Esophagus (tissue), 2 donors: ENCODE measurements around the gene PDE8B. TPM values are rescaled to one million over a fixed set of nuclear protein-coding genes. Genes with fewer than 3 reads are reported as not detected.

Experiments used
- H3K27ac ChIP-seq, 2 donors: one replicate each; pipeline ENCODE4 v1.5.1; 2013; ENCODE audit warnings: low read depth in 2 of 2, mild to moderate bottlenecking in 2 of 2, inconsistent platforms in 1 of 2, low read length in 1 of 2, moderate library complexity in 1 of 2
- H3K27me3 ChIP-seq, 2 donors: one replicate each; pipeline ENCODE4 v1.6.1; 2013; ENCODE audit warnings: low read length in 2 of 2, control low read depth in 1 of 2, mild to moderate bottlenecking in 1 of 2; ENCODE audit not compliant: insufficient read depth in 2 of 2, control insufficient read depth in 1 of 2
- H3K36me3 ChIP-seq, 2 donors: one replicate each; pipeline ENCODE4 v1.6.1; 2013; ENCODE audit warnings: low read length in 1 of 2; ENCODE audit not compliant: control insufficient read depth in 2 of 2, insufficient read depth in 2 of 2
- H3K4me1 ChIP-seq, 2 donors: one replicate each; pipeline ENCODE4 v1.6.1; 2013; ENCODE audit warnings: low read length in 1 of 2; ENCODE audit not compliant: control insufficient read depth in 2 of 2, insufficient read depth in 2 of 2
- H3K4me3 ChIP-seq, 2 donors: one replicate each; pipeline ENCODE4 v1.5.1; 2013; ENCODE audit warnings: low read length in 2 of 2, mild to moderate bottlenecking in 2 of 2, low read depth in 1 of 2, moderate library complexity in 1 of 2
- H3K9me3 ChIP-seq, 2 donors: one replicate each; pipeline ENCODE4 v1.6.1; 2013; ENCODE audit warnings: mild to moderate bottlenecking in 2 of 2, low read depth in 1 of 2, low read length in 1 of 2, moderate library complexity in 1 of 2; ENCODE audit not compliant: control insufficient read depth in 2 of 2, insufficient read depth in 1 of 2
- WGBS, 2 donors: extraction: QIAGEN DNeasy Blood & Tissue Kit; methylation state at CpG; one replicate each; pipeline ENCODE4 v1.1.7; 2013; 5-methylcytosine and 5-hydroxymethylcytosine counted together
- polyA plus RNA-seq, 2 donors: library from polyadenylated mRNA; stranded (reverse); fragments of 200-250 nt; gene quantifications; one replicate each; pipeline ENCODE4 v1.2.3, GENCODE V29; 2013
- donor health status: healthy with polysubstance abuse.
- donor health status: Bipolar disorder and iron deficiency.

The PDE8B gene
- polyA plus RNA-seq, 2 donors: 0.31 to 0.66 TPM

DNA sequence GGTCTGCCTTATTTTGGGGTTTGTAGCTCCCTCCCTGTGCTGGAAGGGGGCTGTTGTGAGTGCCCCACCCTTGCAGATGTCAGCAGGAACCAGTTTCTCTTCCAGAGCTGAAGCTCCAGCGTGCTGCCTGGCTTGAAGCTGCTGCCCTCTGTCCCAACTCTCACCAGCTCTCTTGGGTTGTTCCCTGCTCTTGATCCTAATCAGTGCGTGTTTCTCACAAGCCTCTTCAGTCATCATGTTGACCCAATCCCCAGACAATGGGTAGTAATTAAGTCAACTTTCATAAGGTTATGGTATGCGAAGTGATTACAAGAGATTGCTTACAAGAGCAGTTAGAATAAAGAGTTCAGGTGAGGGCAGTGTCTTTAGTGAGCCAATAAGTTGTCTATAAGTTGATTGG is 57.0 kb downstream of the PDE8B start:
- Histone ChIP-seq H3K4me3 (no peak overlapping the region), H3K9me3 (no peaks in the 10 kb centered on the region), H3K4me1 (no peaks in the 10 kb centered on the region), H3K27ac (no peak overlapping the region), H3K27me3 (no peaks in the 10 kb centered on the region), H3K36me3 (no peaks in the 10 kb centered on the region)
- WGBS, 2 donors: 62 to 69% methylated on average over 3 of the region's 3 CpGs

DNA sequence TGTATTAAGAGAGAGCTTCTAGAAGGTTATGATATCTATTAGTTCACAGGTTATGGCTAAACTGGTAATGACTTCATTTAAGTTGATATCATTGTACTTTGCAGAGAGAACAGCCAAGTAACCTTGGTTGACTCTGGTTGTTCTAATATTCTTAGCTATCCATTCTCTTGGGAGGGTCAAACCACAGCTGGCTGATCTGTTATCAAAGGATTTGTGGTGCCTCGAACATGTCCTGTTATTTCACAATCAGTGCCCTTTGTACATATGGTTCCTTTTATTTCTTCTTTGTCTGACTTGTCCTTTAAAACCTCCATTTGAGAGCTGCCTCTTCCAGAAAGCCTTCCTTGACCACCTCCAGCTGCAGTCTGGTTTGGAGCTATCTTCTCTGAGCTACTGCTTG is 61.7 kb downstream of the PDE8B start:
- H3K4me1 ChIP-seq: no peaks in the 10 kb centered on the region
- H3K9me3 ChIP-seq: no peaks in the 10 kb centered on the region
- no peak overlapping the region for H3K27ac ChIP-seq
- no peaks in the 10 kb centered on the region for H3K27me3 ChIP-seq
- no peak overlapping the region for H3K4me3 ChIP-seq
- WGBS, 2 donors: 46 to 47% methylated on average over 1 of the region's 1 CpG
- H3K36me3 ChIP-seq: no peaks in the 10 kb centered on the region

DNA sequence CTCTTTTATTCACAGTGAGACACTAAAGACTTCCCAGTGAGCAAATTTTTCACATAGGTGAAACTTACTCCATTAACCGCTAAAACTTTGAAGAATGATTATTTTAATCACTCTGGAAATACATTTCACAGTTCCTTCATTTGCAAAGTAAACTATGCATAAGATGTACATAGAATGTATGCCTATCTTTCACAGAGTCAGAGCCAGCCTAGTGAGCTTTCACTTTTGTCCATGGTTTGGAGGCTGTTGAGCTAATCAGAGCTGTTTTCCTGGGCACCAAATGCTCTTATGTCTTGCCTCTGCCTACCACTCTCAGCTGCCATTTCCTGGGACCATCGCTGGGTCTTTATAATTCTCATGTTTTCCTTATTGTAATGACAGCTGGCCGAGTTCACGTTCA is 67.3 kb downstream of the PDE8B start:
- no peaks in the 10 kb centered on the region for H3K4me1 ChIP-seq
- no peak overlapping the region for H3K27ac ChIP-seq
- H3K4me3 ChIP-seq: no peak overlapping the region
- no peaks in the 10 kb centered on the region for H3K36me3 ChIP-seq
- 70 to 83% methylated on average over 4 of the region's 4 CpGs for WGBS, 2 donors
- H3K9me3 ChIP-seq: no peaks in the 10 kb centered on the region
- no peaks in the 10 kb centered on the region for H3K27me3 ChIP-seq

DNA sequence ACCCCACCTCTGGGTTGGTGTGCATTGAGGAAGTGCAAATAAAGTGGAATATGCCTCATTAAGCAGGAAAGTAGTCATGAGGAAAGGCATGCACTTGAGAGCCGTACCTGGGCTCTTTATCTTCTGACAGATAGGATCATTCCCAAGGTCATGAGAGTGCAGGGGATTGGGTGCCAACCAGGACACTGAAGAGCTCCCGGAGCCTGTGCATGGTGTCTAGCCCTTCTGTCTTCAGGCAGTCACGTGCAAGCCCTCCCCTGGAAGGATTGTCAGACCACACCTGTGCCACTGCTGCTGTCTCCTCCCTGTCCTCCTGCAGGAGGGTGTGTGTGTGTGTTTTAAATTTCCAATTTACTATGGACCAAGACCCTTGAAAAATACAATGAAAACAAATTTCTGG is 69.6 kb downstream of the PDE8B start:
- H3K9me3 ChIP-seq: no peaks in the 10 kb centered on the region
- WGBS, 2 donors: 51 to 70% methylated on average over 3 of the region's 3 CpGs

DNA sequence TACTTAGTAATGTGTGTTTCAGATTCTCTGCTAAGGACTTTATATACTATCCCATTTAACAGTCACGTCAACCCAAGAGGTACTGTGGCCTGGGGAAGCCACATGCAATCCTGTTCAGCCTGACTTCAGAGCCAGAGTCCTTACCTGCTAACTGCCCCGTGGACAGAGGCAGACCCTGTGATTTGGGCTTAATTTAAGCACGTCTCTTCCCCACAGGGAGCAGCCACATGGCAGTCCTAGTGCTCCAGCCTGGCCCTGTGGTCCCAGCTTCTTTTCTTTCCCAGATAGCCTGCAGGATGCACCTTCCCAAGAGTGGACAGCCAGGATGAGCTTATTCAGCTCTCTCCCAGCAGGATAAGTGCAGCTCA is 71.5 kb downstream of the PDE8B start:
- Histone ChIP-seq H3K36me3 (no peaks in the 10 kb centered on the region), H3K9me3 (no peaks in the 10 kb centered on the region), H3K4me1 (no peaks in the 10 kb centered on the region), H3K27ac (no peak overlapping the region), H3K4me3 (no peak overlapping the region), H3K27me3 (no peaks in the 10 kb centered on the region)
- WGBS, 2 donors: 68 to 78% methylated on average over 3 of the region's 3 CpGs

More for the DNA sequence above, 69.6 kb downstream of the PDE8B start:
- Histone ChIP-seq H3K4me3 (no peak overlapping the region), H3K27ac (no peak overlapping the region), H3K27me3 (no peaks in the 10 kb centered on the region), H3K36me3 (no peaks in the 10 kb centered on the region), H3K4me1 (no peaks in the 10 kb centered on the region)

DNA sequence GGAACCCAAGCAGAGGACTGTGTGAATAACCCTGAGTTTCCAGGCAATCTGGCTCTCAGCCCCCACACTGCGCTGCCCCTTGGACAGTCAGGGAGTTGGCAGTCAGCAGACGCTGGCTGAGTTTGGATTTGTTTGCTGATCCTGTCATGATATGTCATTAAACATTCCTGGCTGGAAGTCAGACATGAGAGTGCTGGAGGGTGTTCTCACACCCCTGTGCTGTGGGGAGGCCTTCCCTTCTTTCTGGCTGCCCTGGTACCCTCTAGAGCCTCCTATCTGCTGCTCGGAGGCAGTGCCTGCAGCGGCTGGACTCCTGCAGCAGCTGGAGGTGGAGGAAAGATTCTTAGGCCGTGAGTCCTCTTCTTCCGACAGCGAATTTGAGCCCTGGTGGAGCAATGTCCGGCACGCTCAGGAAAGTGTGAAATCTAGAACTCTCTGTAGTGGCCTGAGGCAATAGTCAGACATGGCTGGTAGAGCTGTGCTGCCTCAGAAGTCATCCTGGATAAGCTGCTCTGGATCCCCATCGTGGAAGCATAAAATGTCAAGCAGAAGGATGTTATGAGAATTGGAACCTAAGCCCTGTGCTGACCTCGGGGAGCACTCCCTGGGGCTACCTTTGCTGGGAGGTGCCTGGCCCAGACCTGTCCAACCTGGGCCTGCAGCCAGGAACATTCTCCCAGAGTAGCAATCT is 72.0 kb downstream of the PDE8B start:
- no peaks in the 10 kb centered on the region for H3K9me3 ChIP-seq
- H3K27me3 ChIP-seq: no peaks in the 10 kb centered on the region
- no peaks in the 10 kb centered on the region for H3K36me3 ChIP-seq
- WGBS, 2 donors: 60 to 65% methylated on average over 11 of the region's 11 CpGs
- no peak overlapping the region for H3K27ac ChIP-seq
- H3K4me1 ChIP-seq: no peaks in the 10 kb centered on the region
- no peak overlapping the region for H3K4me3 ChIP-seq

DNA sequence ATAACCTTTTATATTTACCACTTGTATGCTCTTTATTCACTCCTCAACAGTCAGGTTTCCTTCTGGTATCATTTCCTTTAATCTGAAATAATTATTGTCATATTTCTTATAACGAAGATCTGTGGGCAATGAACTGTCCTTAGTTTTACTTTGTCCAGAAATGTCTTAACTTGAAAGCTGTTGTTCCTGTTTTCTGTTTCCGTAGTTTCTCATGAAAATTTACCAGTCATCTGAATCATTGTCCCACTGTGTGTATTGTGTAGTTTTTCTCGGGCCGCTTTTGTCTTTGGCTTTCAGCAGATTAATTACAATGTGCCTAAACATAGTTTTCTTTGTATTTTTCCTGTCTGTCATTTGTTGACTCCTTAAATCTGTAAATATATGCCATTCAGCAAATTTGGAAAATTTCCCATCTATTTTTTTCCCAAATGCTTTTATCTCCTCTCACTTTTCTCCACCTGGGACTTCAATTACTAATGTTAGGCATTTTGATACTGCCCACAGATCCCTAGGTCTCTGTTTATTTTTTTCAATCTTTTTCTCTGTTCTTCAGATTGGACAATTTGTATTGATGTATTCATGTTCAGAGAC is 74.9 kb downstream of the PDE8B start:
- H3K27me3 ChIP-seq: no peaks in the 10 kb centered on the region
- WGBS, 2 donors: 54 to 59% methylated on average over 4 of the region's 4 CpGs
- H3K4me3 ChIP-seq: no peak overlapping the region
- H3K9me3 ChIP-seq: no peaks in the 10 kb centered on the region
- no peak overlapping the region for H3K27ac ChIP-seq
- H3K36me3 ChIP-seq: no peaks in the 10 kb centered on the region
- H3K4me1 ChIP-seq: no peaks in the 10 kb centered on the region

DNA sequence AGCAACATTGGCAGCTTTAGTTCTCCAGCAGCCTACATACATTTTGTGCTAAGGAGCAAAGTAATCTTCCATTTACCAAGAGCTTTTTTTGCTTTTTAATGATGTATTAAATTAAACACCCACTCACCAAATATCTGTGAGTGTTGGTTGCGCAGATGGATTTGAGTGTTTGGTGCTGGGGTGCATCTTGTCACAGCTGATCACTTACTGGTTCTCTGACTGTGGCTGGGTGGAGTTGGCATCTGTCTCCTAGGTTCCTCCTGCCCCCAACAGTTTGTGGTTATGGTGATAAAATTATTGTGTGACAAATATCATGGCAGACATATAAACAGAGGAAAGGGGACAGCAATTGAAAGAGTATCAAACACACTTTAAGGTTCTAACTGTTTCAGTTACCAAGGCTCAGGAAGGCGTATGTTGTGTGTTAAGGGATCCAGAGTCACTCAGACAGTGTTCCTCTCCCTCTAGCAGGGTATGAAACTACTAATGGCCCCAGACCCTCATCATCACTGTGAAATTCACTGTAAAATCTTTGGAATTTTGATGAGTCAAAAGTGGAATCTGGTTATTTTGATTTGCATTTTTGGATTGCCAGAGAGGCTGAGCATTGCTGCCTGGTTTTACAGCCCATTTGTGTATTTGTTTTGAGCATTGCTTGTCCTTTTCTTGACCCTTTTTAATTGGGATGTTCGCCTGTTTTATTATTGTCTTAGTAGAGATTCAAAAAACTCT is 81.7 kb downstream of the PDE8B start:
- WGBS, 2 donors: 84 to 86% methylated on average over 3 of the region's 3 CpGs
- Histone ChIP-seq H3K9me3 (no peaks in the 10 kb centered on the region), H3K4me3 (no peak overlapping the region), H3K27me3 (no peaks in the 10 kb centered on the region), H3K4me1 (no peaks in the 10 kb centered on the region), H3K36me3 (no peaks in the 10 kb centered on the region), H3K27ac (no peak overlapping the region)

DNA sequence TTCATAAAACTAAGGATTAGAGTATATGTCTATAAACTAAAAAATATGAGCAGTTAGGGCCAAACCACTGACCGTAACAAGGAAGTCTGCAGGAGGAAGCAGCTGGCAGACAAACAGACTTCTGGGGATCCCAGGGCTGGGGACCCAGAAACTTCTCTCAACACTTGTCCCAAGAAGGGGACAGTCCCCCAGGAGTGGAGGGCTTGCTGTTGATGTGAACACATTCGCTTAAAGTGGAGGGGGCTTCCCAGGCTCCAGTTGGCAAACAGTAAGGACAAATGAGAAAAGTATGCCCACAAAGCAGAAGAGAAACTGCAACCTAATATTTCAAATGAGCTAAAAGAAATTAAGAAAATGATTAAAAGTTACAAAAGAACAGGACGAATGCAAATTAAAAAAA is 83.7 kb downstream of the PDE8B start:
- H3K36me3 ChIP-seq: no peaks in the 10 kb centered on the region
- H3K27ac ChIP-seq: no peak overlapping the region
- H3K4me1 ChIP-seq: no peaks in the 10 kb centered on the region
- 58 to 64% methylated on average over 3 of the region's 3 CpGs for WGBS, 2 donors
- H3K9me3 ChIP-seq: no peaks in the 10 kb centered on the region
- no peak overlapping the region for H3K4me3 ChIP-seq
- no peaks in the 10 kb centered on the region for H3K27me3 ChIP-seq
